Cardiac muscle cell (in vitro differentiated cells and primary cell): ENCODE data around the gene TOR1B. TPM values are rescaled to one million over a fixed set of nuclear protein-coding genes. Genes with fewer than 3 reads are reported as not detected.

Experiments used
- DNase-seq, 2 donors: peaks; one replicate each; pipeline versions ENCODE4 v3.0.0 to v3.0.0-alpha.2; 2010 to 2017; ENCODE audit warnings: low read depth in 1 of 2, low spot score in 1 of 2
- H3K27ac ChIP-seq: fragments of 200-600 bp; sonication (generic); 2 replicates; pipeline ENCODE4 v1.5.1; 2016
- H3K27me3 ChIP-seq: fragments of 200-600 bp; sonication (generic); 2 replicates; pipeline ENCODE4 v1.6.0; 2016; ENCODE audit warnings: control low read depth
- H3K36me3 ChIP-seq: fragments of 200-600 bp; sonication (generic); 2 replicates; pipeline ENCODE4 v1.5.1; 2016; ENCODE audit warnings: control low read depth
- H3K4me1 ChIP-seq: fragments of 200-600 bp; sonication (generic); 2 replicates; pipeline ENCODE4 v1.8.1; 2017; ENCODE audit warnings: low read depth, mild to moderate bottlenecking, mixed run types
- H3K4me3 ChIP-seq: fragments of 200-600 bp; sonication (generic); 2 replicates; pipeline ENCODE4 v1.5.1; 2016; ENCODE audit warnings: mild to moderate bottlenecking
- H3K9me3 ChIP-seq: fragments of 200-600 bp; sonication (generic); 2 replicates; pipeline ENCODE4 v1.5.1; 2017; ENCODE audit warnings: low read depth, mild to moderate bottlenecking, control low read depth
- polyA plus RNA-seq: library from polyadenylated mRNA; unstranded; fragments of >200 nt; fragmentation: Nextera tagmentation; extraction: Ambion mirVana; gene quantifications from 2 replicates; pipeline ENCODE4 v1.2.1, GENCODE V29; 2016
- total RNA-seq: library from RNA; depleted of rRNA; stranded (reverse); fragments of >200 nt; gene quantifications from 2 replicates; pipeline ENCODE4 v1.2.3, GENCODE V29; 2016
- TF ChIP-seq, protein P1 (sequence below): IDR thresholded peaks from 2 replicates; pipeline ENCODE4 v1.5.1; 2012; ENCODE audit warnings: low read depth, mild to moderate bottlenecking, low read length

TOR1B gene
- total and polyA plus RNA-seq, 2 experiments from 2014 or later = 12.7 to 18.0 TPM

DNA sequence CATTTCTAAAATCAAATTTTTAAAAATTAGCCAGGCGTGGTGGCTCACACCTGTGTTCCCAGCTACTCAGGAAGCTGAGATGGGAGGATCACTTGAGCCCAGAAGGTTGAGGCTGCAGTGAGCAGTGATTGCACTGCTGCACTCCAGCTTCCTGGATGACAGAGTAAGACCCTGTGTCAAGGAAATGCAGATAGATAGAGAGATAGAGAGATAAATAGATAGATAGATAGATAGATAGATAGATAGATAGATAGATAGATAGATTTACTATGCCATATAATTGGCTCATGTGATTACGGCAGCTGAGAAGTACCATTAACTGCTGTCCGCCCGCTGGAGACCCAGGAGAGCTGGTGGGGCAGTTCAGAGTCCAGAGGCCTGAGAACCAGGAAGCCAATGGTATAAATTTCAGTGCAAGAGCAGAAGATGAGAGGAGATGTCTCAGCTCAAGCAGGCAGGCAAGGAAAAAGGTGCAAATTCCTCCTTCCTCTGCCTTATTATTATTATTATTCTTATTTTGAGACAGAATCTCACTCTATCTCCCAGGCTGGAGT lies 37.1 kb upstream of the TOR1B start:
- Histone ChIP-seq H3K27me3 (no peaks in the 10 kb centered on the region), H3K4me3 (no peak overlapping the region), H3K27ac (no peak overlapping the region), H3K9me3 (no peaks in the 10 kb centered on the region), H3K36me3 (no peaks in the 10 kb centered on the region), H3K4me1 (no peaks in the 10 kb centered on the region)
- TF ChIP-seq, protein P1, sequence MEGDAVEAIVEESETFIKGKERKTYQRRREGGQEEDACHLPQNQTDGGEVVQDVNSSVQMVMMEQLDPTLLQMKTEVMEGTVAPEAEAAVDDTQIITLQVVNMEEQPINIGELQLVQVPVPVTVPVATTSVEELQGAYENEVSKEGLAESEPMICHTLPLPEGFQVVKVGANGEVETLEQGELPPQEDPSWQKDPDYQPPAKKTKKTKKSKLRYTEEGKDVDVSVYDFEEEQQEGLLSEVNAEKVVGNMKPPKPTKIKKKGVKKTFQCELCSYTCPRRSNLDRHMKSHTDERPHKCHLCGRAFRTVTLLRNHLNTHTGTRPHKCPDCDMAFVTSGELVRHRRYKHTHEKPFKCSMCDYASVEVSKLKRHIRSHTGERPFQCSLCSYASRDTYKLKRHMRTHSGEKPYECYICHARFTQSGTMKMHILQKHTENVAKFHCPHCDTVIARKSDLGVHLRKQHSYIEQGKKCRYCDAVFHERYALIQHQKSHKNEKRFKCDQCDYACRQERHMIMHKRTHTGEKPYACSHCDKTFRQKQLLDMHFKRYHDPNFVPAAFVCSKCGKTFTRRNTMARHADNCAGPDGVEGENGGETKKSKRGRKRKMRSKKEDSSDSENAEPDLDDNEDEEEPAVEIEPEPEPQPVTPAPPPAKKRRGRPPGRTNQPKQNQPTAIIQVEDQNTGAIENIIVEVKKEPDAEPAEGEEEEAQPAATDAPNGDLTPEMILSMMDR = no peak
- DNase-seq = no peak

DNA sequence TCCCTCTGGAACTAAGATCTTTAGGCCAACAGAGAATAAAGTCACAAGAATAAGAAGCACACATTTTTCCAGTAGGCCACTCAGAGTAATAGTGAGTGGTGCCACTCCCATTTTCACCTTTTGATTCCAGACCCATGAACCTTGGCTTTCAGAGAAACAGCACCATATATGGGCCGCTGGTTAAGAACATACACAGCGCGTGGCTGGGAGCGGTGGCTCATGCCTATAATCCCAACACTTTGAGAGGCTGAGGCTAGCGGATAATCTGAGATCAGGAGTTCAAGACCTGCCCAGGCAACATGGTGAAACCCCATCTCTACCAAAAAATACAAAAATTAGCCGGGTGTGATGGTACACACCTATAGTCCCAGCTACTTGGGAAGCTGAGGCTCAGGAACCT lies 34.5 kb upstream of the TOR1B start:
- Histone ChIP-seq H3K27me3 (no peaks in the 10 kb centered on the region), H3K27ac (no peak overlapping the region), H3K4me1 (no peaks in the 10 kb centered on the region), H3K9me3 (no peaks in the 10 kb centered on the region), H3K4me3 (no peak overlapping the region), H3K36me3 (no peaks in the 10 kb centered on the region)
- DNase-seq = no peak
- TF ChIP-seq, protein P1 = no peak

DNA sequence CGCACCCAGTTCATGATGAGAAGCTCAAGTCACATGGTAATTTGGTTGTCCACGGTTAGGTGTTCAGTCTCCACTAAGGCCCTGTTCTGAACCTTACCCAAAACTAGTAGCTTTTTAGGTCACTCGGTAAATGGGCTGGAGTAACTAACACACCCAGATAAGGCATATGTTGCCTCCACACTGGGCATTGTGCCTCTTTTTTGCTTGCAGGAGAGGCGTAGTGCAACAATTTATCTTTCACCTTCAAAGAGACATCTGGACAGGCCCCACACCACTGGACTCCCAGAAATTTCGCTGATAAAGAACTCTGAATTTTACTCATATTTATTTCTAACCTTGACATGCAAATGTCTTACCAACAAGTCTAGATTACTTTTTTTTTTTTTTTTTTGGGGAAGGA lies 33.3 kb upstream of the TOR1B start:
- Histone ChIP-seq H3K4me1 (no peaks in the 10 kb centered on the region), H3K4me3 (no peak overlapping the region), H3K36me3 (no peaks in the 10 kb centered on the region), H3K27ac (no peak overlapping the region), H3K27me3 (no peaks in the 10 kb centered on the region), H3K9me3 (no peaks in the 10 kb centered on the region)
- TF ChIP-seq, protein P1 = no peak
- DNase-seq = no peak

DNA sequence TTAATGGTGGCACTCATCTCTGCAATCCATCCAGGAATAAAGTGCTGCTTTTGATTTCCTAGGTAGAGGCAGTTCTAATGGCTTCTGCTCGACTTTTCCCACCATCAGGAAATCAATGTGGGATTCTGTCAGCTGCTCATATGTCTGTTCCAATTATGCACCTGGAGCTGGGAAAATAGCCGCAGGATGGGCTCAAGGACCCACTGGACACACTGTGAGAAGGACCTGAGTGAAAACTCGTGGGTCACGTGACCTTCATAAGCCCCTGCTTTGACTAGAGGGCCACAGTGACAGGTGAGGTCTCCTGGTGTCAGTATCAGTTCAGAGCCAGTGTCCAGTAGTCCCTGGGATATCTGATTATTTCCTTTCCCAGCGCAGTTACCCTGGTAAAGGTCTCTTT lies 32.2 kb upstream of the TOR1B start:
- H3K9me3 ChIP-seq = no peaks in the 10 kb centered on the region
- no peaks in the 10 kb centered on the region for H3K27me3 ChIP-seq
- no peak for DNase-seq
- H3K4me3 ChIP-seq = no peak overlapping the region
- no peaks in the 10 kb centered on the region for H3K36me3 ChIP-seq
- TF ChIP-seq, protein P1 = no peak
- no peak overlapping the region for H3K27ac ChIP-seq
- H3K4me1 ChIP-seq = no peaks in the 10 kb centered on the region

DNA sequence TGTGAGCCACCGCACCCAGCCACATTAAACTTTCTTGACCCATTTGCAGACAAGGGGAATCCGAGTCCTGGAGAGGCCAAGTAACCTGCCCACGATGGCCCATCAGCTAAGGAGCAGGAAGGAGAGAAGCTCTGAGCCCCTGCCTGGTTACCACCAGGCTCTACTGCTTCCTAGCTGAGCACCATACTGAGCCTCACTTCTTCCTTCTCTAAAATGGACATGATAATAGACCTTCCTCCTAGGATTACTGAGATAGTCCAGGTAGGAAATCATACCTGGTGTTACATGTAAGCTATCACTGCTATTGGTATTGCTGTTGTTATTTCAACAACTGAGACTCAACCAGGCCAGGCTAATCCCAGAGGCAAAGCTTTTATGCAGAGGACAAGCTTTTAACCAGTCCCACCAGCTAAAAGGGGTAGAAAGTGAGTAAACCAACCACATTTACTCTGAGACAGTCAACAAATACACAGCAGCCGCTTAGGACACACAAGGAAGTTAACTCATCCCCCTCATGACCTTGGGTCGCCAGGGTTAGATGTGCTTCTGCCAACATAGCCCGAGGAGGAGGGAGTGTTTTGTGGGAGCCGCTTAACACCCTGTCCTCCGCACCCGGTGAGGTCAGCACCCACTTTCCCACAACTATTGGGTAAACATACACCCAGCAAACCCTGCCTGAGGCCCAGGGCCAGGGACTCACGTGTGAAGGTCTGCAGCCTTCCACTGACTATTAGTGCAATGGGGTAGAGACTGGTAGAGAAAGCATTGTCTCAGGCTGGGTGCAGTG lies 29.5 kb upstream of the TOR1B start:
- TF ChIP-seq, protein P1 = no peak
- DNase-seq = peak in 1 of 2 donors; percentile 83
- H3K4me1 ChIP-seq = no peaks in the 10 kb centered on the region

More for the DNA sequence above, 29.5 kb upstream of the TOR1B start:
- Histone ChIP-seq H3K27me3 (no peaks in the 10 kb centered on the region), H3K36me3 (no peaks in the 10 kb centered on the region), H3K9me3 (no peaks in the 10 kb centered on the region), H3K4me3 (no peak overlapping the region), H3K27ac (no peak overlapping the region)
